COLO668 (cell line): ENCODE measurements around the gene LRRC37B.
"Not testable (repeated sequence)": the region's sequence is repeated elsewhere in the genome, so short reads cannot be mapped to it uniquely, and the experiment has no call there.

Source experiments
- DNase-seq: peaks from one replicate; lab custom pipeline; 2025; ENCODE audit not compliant: unreplicated experiment; lab: John Stamatoyannopoulos, UW

LRRC37B gene

DNA sequence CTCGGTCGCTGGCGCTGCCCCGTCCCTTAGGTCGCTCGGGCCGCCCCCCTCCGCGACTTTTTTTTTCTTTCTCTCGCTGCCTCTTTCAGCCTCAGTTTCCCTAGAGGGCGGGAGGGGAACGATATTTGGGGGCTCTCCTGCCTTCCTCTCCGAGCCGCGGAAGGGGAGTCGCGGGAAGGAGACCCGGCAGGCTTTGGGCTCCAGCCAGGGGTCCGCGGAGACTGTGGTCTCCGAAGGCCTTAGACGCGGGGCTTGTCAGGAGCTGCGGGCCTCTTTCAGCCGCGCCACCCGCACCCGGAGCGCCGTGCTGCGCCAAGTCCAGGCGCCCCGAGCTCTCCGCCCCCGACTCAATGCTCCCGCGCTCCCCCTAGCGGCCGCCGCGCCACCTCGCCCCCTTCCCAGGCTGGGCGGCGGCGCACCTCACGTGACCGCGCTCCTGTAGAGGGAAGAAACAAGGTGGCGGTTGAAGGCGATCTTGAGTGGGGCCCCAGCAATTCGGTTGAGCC lies at the start of gene LRRC37B:
Gene LRRC37B (plus strand): TSS at position 427 of the 506 bp plus-strand sequence. CDS start 14,010 bp downstream, outside the sequence.
- peak; percentile 70 for DNase-seq

- not testable (repeated sequence) for DNase-seq
Measured at GRCh38 chr17:31964131-31964530, 43.1 kb upstream of the LRRC37B start.

GRCh38 chr17:31967648-31968047 lies 39.5 kb upstream of the LRRC37B start:
- DNase-seq, result no peak

DNA sequence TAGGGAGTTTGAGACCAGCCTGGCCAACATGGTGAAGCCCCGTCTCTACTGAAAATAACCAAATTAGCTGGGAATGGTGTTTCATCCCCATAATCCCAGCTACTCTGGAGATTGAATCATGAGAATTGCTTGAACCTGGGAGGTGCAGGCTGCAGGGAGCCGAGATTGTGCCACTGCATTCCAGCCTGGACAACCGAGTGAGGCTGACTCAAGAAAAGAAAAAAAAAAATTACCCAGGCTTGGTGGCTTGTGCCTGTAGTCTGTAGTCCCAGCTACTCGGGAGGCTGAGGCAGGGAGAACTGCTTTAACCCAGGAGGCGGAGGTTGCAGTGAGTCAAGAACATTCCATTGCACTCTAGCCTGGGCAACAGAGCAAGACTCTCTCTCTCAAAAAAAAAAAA lies 36.8 kb upstream of the LRRC37B start:
- not testable (repeated sequence) for DNase-seq

DNA sequence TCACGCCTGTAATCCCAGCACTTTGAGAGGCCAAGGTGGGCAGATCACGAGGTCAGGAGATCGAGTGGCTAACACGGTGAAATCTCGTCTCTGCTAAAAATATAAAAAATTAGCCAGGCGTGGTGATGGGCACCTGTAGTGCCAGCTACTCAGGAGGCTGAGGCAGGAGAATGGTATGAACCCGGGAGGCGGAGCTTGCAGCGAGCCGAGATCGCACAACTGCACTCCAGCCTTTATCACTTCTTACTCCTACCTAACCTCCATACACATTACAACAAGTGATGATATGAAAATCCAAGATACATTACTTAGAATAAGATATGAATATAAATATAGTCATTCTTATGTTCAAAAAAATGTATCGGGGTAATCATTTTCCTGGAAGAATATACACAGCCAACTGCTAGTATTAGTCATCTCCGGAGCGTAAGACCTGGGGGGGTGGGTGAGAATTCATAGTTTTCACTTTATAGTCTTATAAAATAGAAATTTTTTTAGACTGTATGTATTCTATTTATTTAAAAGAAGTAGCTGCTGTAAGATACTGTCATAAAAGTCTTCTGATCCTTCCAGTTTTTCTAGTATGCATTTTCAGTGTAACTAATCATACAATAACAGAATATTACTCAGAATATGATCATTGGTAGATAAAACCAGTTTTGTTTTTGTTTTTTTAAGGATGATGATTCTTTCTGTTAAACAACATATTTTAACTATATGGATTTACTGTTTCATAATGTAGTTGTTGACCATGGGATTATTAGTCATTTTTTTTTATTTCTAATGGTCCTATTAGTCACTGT lies 32.7 kb upstream of the LRRC37B start:
- DNase-seq, result not testable (repeated sequence)

- DNase-seq, result not testable (repeated sequence)
Measured at GRCh38 chr17:31975391-31975790, 31.8 kb upstream of the LRRC37B start.

- DNase-seq, result not testable (repeated sequence)
Measured at GRCh38 chr17:31991821-31992220, 15.4 kb upstream of the LRRC37B start.

GRCh38 chr17:31997005-31997404 lies 10.2 kb upstream of the LRRC37B start:
- no peak for DNase-seq

- peak; percentile 58 for DNase-seq
Measured at GRCh38 chr17:32007463-32008298, 498 bp downstream of the LRRC37B start.

GRCh38 chr17:32009262-32009542 lies 2.0 kb downstream of the LRRC37B start:
- no peak for DNase-seq

GRCh38 chr17:32010114-32010513 lies 2.9 kb downstream of the LRRC37B start:
- DNase-seq, result no peak

DNA sequence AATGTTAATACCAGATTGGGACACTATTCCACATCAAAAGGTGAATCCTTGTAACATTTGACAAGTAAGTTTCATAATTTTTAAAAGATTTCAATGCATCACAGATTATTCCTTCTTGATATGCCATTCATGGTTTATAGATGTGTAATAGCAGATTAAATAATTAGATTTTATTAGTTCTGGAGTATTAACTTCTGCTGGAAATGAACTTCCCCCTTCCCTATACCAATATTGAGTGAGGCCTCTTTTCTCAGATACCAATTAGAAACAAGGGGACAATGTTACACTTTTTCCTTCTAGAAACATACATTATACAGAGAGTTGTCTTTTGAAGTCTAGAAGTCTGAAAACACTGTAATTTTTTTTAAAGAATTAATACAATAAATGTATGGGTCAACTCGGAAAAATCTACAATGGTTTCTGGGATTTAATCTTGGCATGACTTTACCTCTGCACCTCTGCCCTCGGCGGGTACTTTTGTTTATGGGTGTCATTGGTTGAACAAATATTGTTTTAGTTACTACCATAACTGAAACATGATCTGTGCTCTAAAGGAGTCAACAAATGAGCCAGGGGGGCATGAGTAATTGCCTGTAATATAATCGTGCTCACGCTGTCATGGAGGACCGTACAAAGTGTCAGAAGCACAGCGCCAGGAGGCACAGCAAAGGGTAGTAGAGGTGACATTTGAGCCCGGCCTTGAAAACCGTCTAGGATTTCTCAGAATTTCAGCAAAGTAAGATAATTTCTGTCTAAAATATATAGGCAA lies 8.2 kb downstream of the LRRC37B start:
- DNase-seq, result peak; percentile 68

DNA sequence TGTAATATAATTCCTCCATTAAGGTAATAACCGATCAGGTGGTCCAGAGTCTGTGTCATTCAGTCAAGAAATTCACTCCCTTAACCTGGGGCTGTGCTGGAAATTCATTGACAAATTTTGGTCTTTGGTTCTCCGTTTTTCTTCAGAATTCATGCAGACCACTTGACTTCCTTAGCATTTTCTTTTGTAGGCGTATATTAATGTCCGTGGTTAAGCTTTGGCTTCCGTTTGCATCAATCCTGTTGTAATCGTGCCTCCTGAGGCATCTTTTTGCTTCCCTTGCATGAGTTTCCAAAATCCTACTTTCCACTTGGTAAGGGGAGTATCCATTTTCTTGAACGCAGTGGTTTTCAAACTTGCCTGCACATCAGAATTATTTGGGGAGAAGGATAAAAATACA lies 9.0 kb downstream of the LRRC37B start:
- no peak for DNase-seq

DNA sequence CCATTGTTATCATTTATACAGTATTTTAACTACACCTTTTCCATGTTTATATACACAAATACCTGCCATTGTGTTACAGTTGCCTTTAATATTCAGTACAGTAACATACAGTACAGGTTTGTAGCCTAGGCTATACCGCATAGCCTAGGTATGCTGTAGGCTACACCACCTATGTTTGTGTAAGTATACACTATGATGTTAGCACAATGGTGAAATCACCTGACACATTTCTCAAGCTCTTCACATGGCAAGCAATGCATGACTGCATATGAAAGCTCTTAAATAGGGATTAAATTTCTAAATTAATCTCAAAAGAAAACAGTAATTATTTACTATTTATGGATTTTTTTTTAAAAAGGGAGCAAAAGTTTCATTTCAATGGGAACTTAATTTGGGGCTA lies 12.0 kb downstream of the LRRC37B start:
- no peak for DNase-seq

GRCh38 chr17:32020943-32021614 lies 13.9 kb downstream of the LRRC37B start:
- no peak for DNase-seq

- no peak for DNase-seq
Measured at GRCh38 chr17:32021615-32021955, 14.4 kb downstream of the LRRC37B start.

DNA sequence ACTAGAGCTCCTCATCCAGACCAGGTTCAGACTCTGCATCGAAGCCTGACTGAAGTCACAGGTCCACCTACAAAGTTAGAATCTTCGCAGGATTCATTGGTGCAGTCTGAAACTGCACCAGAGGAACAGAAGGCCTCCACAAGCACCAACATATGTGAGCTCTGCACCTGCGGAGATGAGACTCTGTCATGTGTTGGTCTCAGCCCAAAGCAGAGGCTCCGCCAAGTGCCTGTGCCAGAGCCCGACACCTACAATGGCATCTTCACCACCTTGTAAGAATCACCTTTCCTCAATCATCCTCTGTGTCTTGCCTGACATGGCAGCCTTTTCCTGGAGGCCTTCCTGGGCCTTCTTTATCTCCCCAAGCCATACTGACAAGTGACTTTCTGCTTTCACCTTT lies 15.4 kb downstream of the LRRC37B start:
- DNase-seq, result not testable (repeated sequence)

GRCh38 chr17:32027271-32027670 lies 20.1 kb downstream of the LRRC37B start:
- DNase-seq, result not testable (repeated sequence)

GRCh38 chr17:32033223-32033622 lies 26.0 kb downstream of the LRRC37B start:
- no peak for DNase-seq

- DNase-seq, result not testable (repeated sequence)
Measured at GRCh38 chr17:32033812-32034211, 26.6 kb downstream of the LRRC37B start.

DNA sequence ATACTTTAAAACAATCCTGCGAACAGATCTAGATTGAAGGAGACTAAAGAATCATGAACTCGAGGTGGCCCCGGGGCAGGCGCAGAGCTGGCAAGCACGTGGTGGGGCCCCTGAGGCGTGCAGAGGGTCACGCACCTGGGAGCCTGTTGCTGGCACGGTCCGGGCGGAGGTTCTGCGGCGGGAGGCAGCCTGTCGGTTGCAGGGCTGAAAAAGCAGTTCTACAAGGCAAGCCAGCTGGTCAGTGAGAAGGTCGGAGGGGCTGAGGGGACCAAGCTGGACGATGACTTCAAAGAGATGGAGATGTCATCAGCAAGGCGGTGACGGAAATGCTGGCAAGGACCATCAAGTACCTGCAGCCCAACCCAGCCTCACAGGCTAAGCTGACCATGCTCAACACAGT lies 33.1 kb downstream of the LRRC37B start:
- DNase-seq, result not testable (repeated sequence)
